Karpas-422 (cell line): ENCODE measurements around the gene JMJD1C. TPM values are rescaled to one million over a fixed set of nuclear protein-coding genes. Genes with fewer than 3 reads are reported as not detected.

Experiments
- small RNA-seq: library from RNA; depleted of rRNA; stranded (forward); fragments of <200 nt; gene quantifications from one replicate; pipeline ENCODE3, GENCODE V24; 2014
- total RNA-seq: library from RNA; depleted of rRNA; stranded (reverse); fragments of >200 nt; shearing (Covaris generic); gene quantifications from 2 replicates; pipeline ENCODE4 v1.2.3, GENCODE V29; 2014; ENCODE audit warnings: low replicate concordance; rRNA removed

JMJD1C gene
- total RNA-seq, 1 experiment from 2014 or later: 141 TPM

Small RNA genes lying within 50 kb of the gene (small RNA-seq; reads per million reads assigned to genes)
- gene AC022022.1 (not detected), gene MIR1296 (0.40 reads per million, percentile 3 among the genes with 10 or more reads in this experiment)

Other genes with a start within 250 kb of the JMJD1C start
- gene REEP3, start 55.4 kb upstream of the JMJD1C start, total RNA-seq: 1.8 and 1.9 TPM in 2 replicates